Spleen (tissue), 11 donors: ENCODE data around the gene ALG12. TPM values are rescaled to one million over a fixed set of nuclear protein-coding genes. Genes with fewer than 3 reads are reported as not detected.

Experiments
- DNase-seq: peaks from one replicate; pipeline ENCODE4 v3.0.0-alpha.2; 2020
- H3K27ac ChIP-seq, 8 donors: fragments of 200-600 bp; sonication (generic) in 7 of 8; 1 replicate in 4 of 8; 2 replicates in 4 of 8; pipeline versions ENCODE4 v1.5.0 to v1.8.0; 2016 to 2021; ENCODE audit warnings: inconsistent platforms in 4 of 8, mild to moderate bottlenecking in 4 of 8, moderate library complexity in 1 of 8
- H3K27me3 ChIP-seq, 7 donors: fragments of 200-600 bp; sonication (generic) in 6 of 7; replicated peaks in 1 of 7; 1 replicate in 4 of 7; 2 replicates in 3 of 7; pipeline versions ENCODE4 v1.5.0 to v1.8.0; 2016 to 2021; ENCODE audit warnings: inconsistent platforms in 3 of 7, mild to moderate bottlenecking in 1 of 7
- H3K36me3 ChIP-seq, 6 donors: fragments of 200-600 bp; sonication (generic) in 5 of 6; 1 replicate in 4 of 6; 2 replicates in 2 of 6; pipeline versions ENCODE4 v1.5.0 to v1.8.0; 2016 to 2021; ENCODE audit warnings: inconsistent platforms in 2 of 6
- H3K4me1 ChIP-seq, 6 donors: fragments of 200-600 bp; sonication (generic) in 5 of 6; 1 replicate in 3 of 6; 2 replicates in 3 of 6; pipeline versions ENCODE4 v1.5.0 to v1.8.0; 2016 to 2021; ENCODE audit warnings: inconsistent platforms in 3 of 6
- H3K4me3 ChIP-seq, 8 donors: fragments of 200-600 bp; sonication (generic) in 7 of 8; 1 replicate in 4 of 8; 2 replicates in 4 of 8; pipeline versions ENCODE4 v1.5.0 to v1.8.0; 2016 to 2021; ENCODE audit warnings: inconsistent platforms in 4 of 8, mild to moderate bottlenecking in 4 of 8, moderate library complexity in 2 of 8
- H3K9me3 ChIP-seq, 8 donors: fragments of 200-600 bp; sonication (generic) in 7 of 8; 1 replicate in 4 of 8; 2 replicates in 4 of 8; pipeline versions ENCODE4 v1.5.0 to v1.8.0; 2016 to 2021; ENCODE audit warnings: inconsistent platforms in 4 of 8
- CTCF ChIP-seq, 11 experiments: fragments of 200-600 bp in 7 of 11; fragments of 450-650 bp in 4 of 11; sonication (generic) in 4 of 11; IDR thresholded peaks in 8 of 11; conservative IDR thresholded peaks in 3 of 11; 1 replicate in 7 of 11; 2 replicates in 4 of 11; pipeline versions ENCODE4 v1.4.0 to v1.8.0; 2016 to 2021; ENCODE audit warnings: antibody characterized with exemption in 11 of 11, inconsistent platforms in 4 of 11, mild to moderate bottlenecking in 1 of 11
- POLR2A ChIP-seq, 3 donors: fragments of 450-650 bp; IDR thresholded peaks; one replicate each; pipeline ENCODE4 v1.5.1; 2017; ENCODE audit warnings: antibody characterized with exemption in 3 of 3, mild to moderate bottlenecking in 1 of 3
- POLR2AphosphoS5 ChIP-seq, 3 donors: sonication (generic); formaldehyde crosslinking; IDR thresholded peaks; one replicate each; pipeline ENCODE4 v1.5.1; 2017; ENCODE audit warnings: antibody characterized with exemption in 3 of 3
- WGBS, 5 donors: extraction: QIAGEN DNeasy Blood & Tissue Kit in 3 of 5; methylation state at CpG; one replicate each; pipeline versions ENCODE4 v1.1.5 to v1.1.7; 2013 to 2018; 5-methylcytosine and 5-hydroxymethylcytosine counted together
- intact Hi-C: fragments of 100-400 bp; cut with DNase I; formaldehyde crosslinking; loops from one replicate; pipeline ENCODE4 v1.15.0; 2023; ENCODE audit warnings: low total_unique reads
- polyA plus RNA-seq, 3 donors: library from polyadenylated mRNA; stranded (reverse); fragments of 200-250 nt; gene quantifications; one replicate each; pipeline ENCODE4 v1.2.1, GENCODE V29; 2013
- total RNA-seq, 7 donors: library from RNA; depleted of rRNA in 3 of 7; stranded (reverse); fragments of >200 nt in 3 of 7; fragmentation: NEBNext Ultra II Directional in 4 of 7; extraction: Animal tissue kit (Norgen Biotek cat#: 25700) in 4 of 7; gene quantifications; one replicate each; pipeline versions ENCODE4 v1.1.0 to v1.2.1, GENCODE V29; 2016 to 2021
- donor health status: healthy with polysubstance abuse.
- donor health status: DM: no; HTN: no; CAD: no; lungs with moderate emphysema.
- donor health status: DM: no; HTN: no; CAD: no.
- donor health status: Bipolar disorder and iron deficiency.
- donor health status: healthy.
- donor health status: DM: no; HTN: no; CAD: no.
- donor health status: DM: yes; HTN: yes; CAD: no.

The ALG12 gene
- total and polyA plus RNA-seq, 10 donors: 5.7 to 20.1 (median 11.8) TPM

- H3K9me3 ChIP-seq: no peaks in the 10 kb centered on the region
- H3K4me1 ChIP-seq: peaks cover 46 to 72% (median 60%) of the 10 kb centered on the region in 6 donors
- TF ChIP-seq POLR2A (IDR thresholded peaks at IDR 0.05) (no peak), POLR2AphosphoS5 (IDR thresholded peaks at IDR 0.05) (peak; percentile 25 to 81 (median 52)), CTCF (IDR thresholded peaks at IDR 0.05 in 8 of 11, conservative IDR thresholded peaks at IDR 0.05 in 3 of 11) (no peak)
- no peaks in the 10 kb centered on the region for H3K27me3 ChIP-seq
- 0 to 1% (median 1%) methylated on average over 21 to 49 of the region's 49 CpGs for WGBS, 5 donors
- peaks cover 2 to 48% (median 32%) of the 10 kb centered on the region in 6 donors for H3K36me3 ChIP-seq
- H3K27ac ChIP-seq: peak overlapping the region; percentile 73 to 99 (median 97)
- DNase-seq: no peak
- intact Hi-C loops: no loop called here
- peak overlapping the region; percentile 71 to 99 (median 92) for H3K4me3 ChIP-seq
Observed at GRCh38 chr22:49961601-49962011, 43.4 kb upstream of the ALG12 start.

- 0 to 1% (median 1%) methylated on average over 29 to 84 of the region's 84 CpGs for WGBS, 5 donors
- intact Hi-C loops: no loop called here
- Histone ChIP-seq H3K36me3 (peaks cover 2 to 48% (median 32%) of the 10 kb centered on the region in 6 donors), H3K4me1 (peaks cover 41 to 72% (median 55%) of the 10 kb centered on the region in 6 donors), H3K27me3 (no peaks in the 10 kb centered on the region), H3K4me3 (peak overlapping the region; percentile 71 to 99 (median 92)), H3K9me3 (no peaks in the 10 kb centered on the region), H3K27ac (peak overlapping the region; percentile 73 to 99 (median 97))
- DNase-seq: peak; percentile 93
- TF ChIP-seq CTCF (IDR thresholded peaks at IDR 0.05 in 8 of 11, conservative IDR thresholded peaks at IDR 0.05 in 3 of 11) (peak in 1 of 11 experiments; percentile 20), POLR2AphosphoS5 (IDR thresholded peaks at IDR 0.05) (no peak)
Observed at GRCh38 chr22:49961005-49961600, 42.9 kb upstream of the ALG12 start.

- Histone ChIP-seq H3K9me3 (no peaks in the 10 kb centered on the region), H3K4me1 (peaks cover 33 to 71% (median 52%) of the 10 kb centered on the region in 6 donors), H3K27ac (peak within 1 kb of the TSS; percentile 73 to 99 (median 97)), H3K36me3 (peaks cover 2 to 41% (median 32%) of the 10 kb centered on the region in 6 donors), H3K4me3 (peak within 1 kb of the TSS; percentile 71 to 99 (median 92)), H3K27me3 (no peaks in the 10 kb centered on the region)
- TF ChIP-seq CTCF (IDR thresholded peaks at IDR 0.05 in 8 of 11, conservative IDR thresholded peaks at IDR 0.05 in 3 of 11) (peak in 2 of 11 experiments; percentile 17 to 18), POLR2A (IDR thresholded peaks at IDR 0.05) (peak; percentile 34 to 95 (median 71)), POLR2AphosphoS5 (IDR thresholded peaks at IDR 0.05) (peak; percentile 94 to 96 (median 94))
- WGBS, 5 donors: 0 to 1% (median 0%) methylated on average over 34 to 137 of the region's 137 CpGs
- peak; percentile 97 for DNase-seq
- intact Hi-C loops: no loop called here
Observed at GRCh38 chr22:49960159-49961004, 42.1 kb upstream of the ALG12 start, which contains the start of gene PIM3. TSS of gene PIM3 (plus strand) at chr22:49960772. CDS start at chr22:49960948, 176 bp downstream.
